RPMI7951 (cell line): ENCODE measurements around the gene CCNH. TPM values are rescaled to one million over a fixed set of nuclear protein-coding genes. Genes with fewer than 3 reads are reported as not detected.

Experiments
- DNase-seq: peaks from one replicate; pipeline ENCODE4 v3.0.0-alpha.2; 2012; ENCODE audit warnings: low read depth
- total RNA-seq: library from RNA; depleted of rRNA; stranded (reverse); fragments of >200 nt; shearing (Covaris generic); gene quantifications from 2 replicates; pipeline ENCODE4 v1.2.3, GENCODE V29; 2014; rRNA removed

CCNH gene
- total RNA-seq: 86.4 and 105 TPM in 2 replicates

DNA sequence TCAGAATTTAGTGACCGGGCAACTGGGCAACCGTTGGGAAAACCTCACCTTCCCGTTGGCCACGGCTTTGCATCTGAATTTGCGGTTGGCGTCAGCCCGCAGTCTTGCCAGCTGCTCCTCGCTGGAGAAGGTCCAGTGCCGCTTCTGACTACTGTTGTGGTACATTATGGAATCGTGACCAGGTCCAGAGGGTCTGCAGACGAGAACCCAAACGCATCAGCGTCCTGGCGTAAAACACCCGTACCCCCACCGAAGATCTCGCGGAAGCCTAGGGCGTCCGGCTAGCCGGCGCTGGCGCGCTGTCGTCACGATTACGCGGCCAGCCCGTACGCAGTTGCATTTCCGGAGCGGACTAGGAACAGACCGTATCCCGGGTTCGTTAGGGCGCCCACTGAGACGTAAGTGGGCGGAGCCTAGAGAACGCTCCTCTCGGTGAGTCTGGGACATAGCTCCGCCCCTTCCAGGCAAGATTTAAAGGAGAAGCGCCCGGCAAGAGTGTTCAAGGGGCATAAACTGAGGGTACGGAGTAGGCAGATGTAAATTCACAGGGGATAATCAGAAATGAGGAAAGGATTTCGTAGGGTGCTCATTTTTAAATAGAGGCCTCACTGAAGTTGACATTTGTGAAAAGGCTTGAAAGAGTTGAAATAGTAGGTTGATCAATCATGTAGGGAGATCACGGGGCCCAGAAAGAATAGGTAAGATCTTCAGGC lies at the start of gene CCNH:
Gene CCNH, minus strand, starts transcription at position 301 of the 713 bp plus-strand sequence. Its CDS starts 136 bp downstream, at position 165.
- DNase-seq: peak; percentile 96

DNA sequence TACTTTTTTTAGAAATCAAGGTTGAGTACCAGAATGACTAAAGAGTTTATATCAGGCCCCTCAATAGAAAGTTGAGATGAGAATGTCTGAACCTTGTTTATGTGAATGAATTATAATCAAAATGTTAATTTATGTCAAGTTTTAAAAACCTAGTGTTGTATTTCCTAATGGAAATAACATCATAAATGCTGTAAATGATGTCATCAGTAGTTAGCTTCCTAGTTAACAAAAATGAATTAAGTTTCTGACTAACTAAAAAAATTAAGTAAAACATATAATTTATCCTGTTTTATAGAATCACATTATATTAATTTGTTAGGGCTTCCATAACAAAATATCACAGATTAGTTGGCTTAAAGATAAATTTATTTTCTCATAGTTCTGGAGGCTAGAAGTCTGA lies 45.0 kb upstream of the CCNH start:
- DNase-seq: no peak

DNA sequence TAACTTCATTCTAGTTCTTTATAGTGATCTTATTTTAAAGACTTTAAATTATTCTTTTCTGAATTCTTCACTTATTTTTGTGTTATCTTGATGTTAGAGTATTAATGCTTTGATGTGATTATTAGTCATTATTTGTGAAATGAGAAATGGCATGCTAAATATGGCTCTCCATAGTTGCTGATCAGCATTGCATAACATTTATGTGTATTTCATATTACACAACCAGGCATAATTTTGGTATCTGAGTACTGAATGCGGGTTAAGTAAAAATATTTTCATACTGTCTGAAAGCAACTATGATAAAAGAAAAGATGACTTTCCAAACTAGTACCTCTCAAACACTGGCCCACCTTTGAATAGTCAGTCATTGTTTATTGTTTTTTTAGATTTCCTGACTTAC lies 41.1 kb upstream of the CCNH start:
- DNase-seq: no peak

DNA sequence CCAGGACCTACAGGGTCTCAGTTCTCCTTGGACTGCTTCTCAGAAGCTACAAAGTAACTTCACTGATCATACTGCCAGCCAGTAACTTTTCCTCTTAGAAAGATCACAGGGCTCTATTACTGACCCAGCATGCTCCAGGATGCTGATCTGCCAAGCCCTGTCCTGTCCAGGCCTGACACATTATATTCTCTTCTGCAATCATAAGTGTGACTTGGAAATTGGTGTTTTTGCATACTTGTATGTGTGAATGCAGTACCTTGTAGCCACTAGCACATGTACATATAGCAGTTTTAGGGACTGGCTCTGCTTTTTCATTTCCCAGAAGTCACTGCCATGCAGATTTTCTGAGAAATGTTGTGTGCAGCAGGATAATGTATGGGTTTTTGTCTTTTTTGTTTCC lies 40.1 kb upstream of the CCNH start:
- no peak for DNase-seq

DNA sequence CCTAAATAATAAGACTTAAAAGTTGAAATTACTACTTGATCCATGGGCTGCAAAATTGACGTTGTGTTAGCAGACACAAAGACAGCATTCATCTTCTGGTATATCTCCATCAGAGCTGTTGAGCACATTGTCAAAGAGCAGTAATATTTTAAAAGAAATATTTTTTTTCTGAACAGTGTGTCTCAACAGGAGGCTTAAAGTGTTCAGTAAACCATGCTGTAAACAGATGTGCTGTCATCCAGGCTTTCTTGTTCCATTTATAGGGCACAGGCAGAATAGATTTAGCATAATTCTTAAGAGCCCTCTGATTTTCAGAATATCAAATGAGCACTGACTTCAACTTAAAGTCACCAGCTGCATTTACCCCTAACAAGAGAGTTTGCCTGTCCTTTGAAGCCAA lies 29.7 kb upstream of the CCNH start:
- DNase-seq: no peak

DNA sequence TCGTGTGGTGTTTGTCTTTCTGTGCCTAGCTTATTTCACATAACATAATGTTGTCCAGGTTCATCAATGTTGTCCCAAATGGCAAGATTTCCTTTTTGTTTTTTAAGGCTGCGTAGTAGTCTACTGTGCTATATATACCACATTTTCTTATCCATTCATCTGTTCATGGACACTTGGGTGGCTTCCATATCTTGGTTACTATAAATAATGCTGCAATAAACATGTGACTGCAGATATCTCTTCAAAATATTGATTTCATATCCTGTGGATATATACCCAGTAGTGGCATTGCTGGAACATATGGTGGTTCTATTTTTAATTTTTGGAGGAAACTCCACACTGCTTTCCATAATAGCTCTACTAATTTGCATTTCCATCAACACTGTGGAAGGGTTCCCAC lies 25.5 kb upstream of the CCNH start:
- DNase-seq: no peak

DNA sequence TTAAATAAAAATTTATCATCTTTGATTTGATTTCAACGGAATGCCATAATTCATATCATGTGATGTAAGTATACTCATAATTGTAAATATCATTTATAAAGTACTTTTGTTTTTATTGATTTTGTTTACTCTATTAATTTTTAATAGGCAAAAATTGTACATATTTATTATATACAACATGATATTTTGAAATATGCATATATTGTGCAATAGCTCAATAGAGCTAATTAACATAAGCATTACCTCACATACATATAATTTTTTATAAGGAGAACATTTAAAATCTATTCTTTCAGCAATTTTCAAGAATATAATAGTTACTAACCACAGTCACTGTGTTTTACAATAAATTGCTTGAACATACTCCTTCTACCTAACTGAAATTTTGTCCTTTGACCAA lies 25.0 kb upstream of the CCNH start:
- DNase-seq: no peak

DNA sequence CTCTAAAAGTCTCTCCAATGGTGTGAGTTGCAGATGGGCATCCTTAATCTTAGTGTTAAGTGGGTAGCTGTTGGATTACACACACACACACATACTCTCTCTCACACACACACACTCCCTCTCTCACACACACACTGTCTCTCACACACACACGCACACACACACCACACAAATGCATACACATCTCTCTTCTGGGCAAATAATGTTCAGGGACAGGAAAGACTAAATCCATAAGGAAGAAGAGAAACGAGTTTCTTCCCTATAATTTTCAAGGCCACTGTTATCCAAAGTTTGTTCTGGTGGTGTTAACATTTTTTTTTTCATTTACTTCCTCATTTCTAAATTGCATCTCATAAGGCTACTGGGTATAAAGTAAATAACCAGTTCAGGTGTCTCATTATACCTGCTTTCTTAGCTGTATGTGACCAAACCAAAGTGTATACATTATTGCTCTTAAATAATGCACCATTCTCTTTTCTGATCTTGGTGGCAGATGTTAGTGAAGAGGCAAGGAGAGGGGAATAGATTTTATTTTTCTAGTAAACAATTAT lies 22.5 kb upstream of the CCNH start:
- DNase-seq: no peak

DNA sequence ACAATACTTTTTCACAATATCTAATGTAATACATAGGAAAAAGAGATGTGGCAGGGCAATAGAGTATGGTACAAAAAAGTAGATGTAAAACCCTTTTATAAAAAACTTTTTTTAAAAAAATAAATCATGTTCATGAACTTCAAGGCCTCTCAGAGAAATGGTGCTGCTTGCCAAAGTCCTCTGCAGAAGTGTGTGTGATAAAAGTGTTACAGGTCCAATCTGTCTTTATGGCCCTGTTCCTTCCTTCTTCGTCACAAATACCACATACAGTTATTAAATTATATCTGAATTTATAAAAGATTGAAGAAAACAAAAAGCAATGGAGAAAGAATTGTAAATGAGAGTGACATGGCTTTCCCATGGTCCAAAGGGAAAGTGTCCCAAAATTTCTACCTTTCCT lies 21.7 kb upstream of the CCNH start:
- DNase-seq: no peak

DNA sequence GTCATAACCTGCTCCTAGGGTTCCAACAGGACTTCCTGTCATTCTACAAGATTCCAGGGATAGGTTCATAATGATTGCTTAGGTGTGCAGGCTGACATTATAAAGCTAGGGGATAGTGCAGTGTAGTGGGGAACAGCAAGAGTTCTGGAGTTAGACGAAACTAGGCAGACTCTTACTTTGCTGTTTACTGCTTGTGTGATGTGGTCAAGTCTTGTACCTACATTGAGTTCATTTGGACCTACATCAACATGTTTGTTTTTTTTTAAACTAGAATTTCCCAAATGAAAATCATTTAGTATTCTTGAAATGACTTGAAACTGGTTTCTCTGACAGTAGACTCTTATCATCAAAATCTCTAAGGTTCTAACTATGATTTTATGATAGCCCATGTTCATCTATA lies 21.2 kb upstream of the CCNH start:
- no peak for DNase-seq

DNA sequence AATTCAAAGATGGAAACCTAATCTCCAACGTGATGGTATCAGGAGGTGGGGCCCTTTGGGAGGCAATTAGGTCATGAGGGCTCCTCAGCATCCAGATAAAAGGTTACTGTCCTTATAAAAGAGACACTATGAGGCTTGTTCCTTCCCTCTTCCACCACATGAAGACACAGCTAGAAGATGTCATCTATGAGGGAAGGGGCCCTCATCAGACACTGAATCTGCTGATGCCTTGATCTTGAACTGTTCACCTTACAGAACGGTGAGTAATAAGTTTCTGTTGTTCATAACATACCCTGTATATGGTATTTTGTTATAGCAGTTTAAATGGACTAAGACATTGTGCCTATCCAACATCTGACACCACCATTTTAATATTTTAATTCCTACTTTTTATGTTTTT lies 19.7 kb upstream of the CCNH start:
- no peak for DNase-seq

DNA sequence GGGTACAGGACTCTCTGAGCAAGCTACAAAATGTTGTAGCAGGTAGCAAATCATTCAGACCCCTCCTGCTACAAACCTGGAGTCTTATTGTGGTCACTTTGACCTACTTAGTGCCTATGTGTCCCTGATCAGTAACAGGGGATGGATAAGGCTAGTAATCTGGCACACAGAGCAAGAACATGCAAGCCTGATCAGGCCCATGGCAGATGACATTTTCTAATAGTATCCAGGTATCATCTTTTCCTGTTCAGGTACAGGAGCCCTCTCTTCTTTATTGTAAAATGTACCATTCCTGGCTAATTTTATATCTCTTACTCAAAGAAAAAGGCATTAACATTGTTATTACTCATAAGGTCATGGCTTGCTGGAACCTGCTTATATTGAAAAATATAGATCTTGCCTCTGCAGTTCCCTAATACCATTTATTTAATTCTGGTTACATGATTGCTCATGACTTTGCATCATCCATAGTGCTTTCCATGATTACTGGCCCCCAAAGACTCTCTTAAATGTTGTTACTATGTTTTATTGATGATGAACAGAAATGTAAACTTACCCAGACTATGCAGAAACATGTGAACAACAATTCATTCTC lies 18.2 kb upstream of the CCNH start:
- no peak for DNase-seq

DNA sequence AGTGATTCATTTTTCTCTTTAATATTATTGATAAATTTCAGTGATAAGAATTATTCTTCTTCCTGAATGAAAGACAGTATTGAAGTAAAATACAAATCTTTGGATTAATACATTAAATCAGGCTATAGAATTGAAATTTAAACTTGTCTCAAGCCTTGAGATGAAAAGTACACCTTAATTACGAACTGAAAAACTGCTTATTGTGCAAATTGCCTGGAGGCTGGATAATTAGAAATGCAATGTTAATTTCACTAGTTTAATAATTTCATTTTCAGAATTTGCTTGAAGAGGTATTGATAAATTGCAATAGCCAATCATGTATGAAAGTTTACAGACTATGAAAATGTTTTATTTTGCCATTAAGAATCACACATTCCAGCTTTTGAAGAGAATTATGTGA lies 11.0 kb upstream of the CCNH start:
- DNase-seq: no peak

DNA sequence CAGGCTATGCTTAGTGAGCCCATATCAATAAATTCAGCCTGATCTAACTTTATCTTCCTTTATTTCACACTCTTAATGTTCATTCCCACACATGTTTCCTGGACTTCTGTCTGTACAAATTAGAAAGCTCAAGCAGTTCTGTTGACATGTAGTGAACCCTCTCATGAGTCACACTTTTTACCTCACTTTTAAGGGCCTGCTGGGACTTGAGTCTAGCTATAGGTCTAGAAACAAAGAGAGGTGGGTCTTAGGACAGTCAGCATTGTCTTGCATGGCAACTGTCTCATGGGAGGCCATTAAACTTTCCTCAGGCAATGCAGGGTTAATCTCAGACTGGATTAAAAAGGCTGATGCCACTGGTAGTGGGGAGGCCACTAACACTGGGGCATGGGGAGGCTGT lies 8.6 kb upstream of the CCNH start:
- DNase-seq: no peak

DNA sequence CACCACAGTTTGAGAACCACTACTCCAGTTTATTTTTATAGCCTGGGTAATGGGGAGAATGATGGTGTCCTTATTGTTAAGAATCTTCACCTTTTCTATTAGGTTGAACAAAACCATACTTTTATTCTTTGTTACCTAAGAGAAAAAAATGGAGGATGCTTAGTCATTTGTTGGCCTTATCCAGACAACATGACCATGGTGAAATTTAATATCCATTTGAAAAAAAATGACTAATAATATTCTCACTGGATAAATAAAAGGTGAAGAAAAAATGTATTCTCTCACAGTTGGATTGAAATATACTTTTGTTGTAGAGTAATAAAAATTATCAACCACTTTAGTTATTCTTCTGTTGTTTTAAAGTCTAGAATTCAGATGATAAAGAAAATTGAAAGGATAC lies 5.8 kb upstream of the CCNH start:
- DNase-seq: no peak

DNA sequence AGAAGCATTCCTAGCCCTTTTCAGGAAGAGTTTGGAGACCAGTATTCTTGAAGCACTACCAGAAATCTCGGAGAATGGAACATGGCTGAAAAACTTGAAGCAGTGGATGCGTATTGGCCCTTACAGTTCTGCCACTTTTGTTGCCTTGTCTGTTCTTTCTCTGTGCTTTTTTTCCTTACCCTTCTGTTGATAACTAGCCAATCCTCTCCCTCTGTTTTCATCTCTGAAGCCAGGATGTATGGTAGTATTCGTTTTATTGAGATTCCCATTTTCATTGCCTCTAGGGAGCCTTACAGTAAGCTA lies 564 bp upstream of the CCNH start:
- DNase-seq: no peak

DNA sequence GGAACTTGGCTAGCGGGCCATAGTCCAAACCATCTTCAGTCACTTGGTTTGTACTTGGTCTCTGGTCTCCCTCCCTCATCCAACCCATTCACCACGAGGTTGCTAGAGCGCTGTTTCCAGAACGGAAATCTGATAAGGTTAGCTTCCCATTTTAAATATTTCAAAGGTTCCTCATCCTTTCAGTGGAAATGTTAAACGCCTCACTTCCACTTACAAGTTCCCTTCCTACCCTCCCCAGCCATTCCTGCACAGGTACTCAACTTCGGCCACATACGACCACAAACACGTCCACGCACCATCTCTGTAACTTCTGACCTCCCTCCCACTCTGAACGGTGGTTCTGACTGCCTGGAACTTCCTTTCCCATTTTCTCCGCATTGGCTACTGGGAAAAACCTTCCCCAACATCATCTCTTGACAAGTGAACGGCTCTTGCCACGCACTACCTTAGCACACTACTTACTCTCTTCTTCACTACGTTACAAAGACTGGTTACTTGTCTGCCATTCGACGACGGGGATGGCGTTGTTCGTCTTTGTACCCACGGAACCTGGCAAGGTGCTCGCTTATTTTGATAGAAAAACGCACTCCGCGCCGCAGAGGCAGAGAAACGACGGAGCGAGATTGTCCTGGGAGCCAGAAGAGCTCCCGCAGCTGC lies 629 bp downstream of the CCNH start:
- peak; percentile 40 for DNase-seq

DNA sequence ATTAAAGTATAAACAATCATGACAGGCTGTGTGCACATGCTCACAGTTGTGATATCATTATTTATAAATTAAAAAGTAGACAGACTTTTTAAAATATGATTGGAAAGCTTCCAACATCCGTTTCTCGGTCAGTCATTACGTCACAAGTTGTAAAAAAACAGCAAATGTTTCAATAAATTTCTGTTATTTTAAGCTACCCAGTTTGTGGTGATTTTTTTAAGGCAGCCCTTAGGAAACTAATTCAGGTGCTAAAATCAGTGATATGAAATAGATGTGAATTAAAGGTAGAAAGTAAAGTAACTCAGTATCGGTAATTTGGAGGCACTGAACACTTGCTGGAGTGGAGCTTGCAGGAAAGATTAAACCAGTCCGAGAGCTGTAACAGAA lies 1.2 kb downstream of the CCNH start:
- DNase-seq: no peak

DNA sequence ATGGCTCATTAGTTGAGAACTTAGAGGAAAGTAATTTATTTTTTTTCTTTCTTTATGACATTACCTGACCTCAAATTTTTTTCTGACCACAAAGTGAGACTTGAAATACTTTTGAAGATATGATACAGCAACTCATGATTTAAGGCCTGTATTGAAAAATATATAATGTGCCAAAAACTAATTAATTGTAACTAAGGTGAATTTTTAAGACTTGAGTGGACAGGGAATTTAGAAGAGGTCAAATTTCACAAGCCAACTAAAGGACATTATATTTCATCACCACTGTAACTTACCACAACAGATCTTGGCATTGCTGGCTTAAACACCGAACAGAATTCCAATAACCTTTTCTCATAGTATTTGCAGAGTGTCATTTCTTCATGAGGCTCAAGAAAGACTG lies 1.8 kb downstream of the CCNH start:
- DNase-seq: peak; percentile 29

DNA sequence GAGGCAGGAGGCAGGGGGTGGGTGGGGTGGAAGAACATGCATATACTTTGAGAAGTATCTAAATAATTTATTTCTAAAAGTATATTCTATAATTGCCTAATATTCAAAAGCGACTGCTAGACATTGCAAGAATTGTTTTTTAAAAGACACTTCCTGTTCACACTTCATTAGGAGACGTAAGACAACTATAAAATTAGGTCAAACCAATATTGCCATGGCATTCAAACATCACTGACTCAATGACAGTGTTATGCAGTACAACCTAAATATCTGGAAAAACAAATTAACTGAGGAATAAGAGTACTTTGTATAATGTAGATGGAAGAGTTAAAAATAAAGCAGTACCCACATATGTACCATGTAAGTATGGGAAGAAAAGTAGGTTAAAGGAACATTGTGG lies 4.5 kb downstream of the CCNH start:
- no peak for DNase-seq

DNA sequence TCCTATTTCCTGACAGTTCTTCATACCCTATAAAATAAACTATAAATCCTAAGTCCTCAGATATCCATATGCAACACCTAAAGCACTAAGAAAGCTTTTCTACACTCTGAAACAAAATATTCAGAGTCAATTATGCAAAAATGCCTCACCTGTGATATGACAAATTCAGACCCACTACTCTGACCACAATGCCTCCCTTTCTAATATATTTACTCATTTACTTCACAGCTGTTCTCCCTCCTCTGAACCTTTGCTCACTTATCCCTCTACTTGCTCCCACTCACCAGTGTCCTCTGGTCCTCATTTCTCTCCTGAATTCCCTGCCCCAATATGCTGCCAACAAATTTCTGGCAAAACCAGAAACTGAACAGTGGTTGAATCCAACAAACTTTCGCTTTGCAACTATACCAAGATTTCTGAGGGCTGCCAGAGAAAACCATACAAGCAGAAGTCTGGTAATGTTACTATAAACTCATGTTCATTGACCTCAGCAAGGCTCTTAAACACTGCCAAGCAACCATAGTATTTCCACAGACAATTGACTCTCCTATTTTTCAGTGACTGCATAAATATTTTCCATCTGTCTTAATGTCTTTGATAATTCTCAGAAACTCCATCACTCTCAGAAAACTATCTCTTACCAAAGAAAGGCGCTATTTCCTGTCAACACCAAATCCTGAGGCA lies 7.1 kb downstream of the CCNH start:
- DNase-seq: no peak

DNA sequence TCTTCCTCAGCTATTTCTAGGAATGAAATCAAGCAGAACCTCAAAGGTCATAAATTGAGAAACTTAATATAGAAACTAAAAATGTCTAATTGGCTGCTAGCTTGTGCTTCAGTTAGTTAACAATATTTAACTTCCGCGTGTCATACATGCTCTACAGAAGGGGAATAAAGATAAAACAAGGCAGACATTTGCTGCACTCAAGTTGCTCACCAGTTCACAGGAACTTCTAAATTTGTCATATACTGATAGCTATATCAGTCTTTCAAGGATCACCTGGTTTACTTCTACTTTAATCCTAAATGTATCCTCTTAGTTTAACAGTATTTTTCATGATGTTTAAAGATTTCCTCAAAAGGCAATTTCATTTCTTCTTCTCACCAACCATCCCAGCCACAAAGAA lies 8.4 kb downstream of the CCNH start:
- no peak for DNase-seq

DNA sequence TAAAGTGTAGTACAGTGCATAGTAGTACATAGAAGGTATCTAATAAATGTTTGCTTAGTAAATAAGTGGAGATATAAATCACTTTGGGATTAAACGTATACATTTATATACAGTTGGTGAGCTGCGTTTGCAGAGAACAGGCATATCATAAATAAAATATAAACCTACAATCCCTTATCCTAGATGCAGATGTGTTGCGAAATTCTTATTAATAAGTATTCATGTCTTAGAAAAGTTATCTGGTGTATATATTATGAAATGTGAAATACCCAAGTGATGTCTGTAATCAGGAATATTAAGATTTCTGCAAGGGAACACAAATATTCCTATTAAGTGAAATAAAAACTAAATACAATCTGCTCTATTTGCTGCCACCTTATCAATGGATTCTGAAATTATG lies 8.8 kb downstream of the CCNH start:
- no peak for DNase-seq
